ENCODE measurements around the gene PLXND1. TPM values are rescaled to one million over a fixed set of nuclear protein-coding genes. Genes with fewer than 3 reads are reported as not detected.
A peak's percentile ranks its signal among the peaks of the same experiment; 100 is the strongest.

PLXND1 gene, protein sequence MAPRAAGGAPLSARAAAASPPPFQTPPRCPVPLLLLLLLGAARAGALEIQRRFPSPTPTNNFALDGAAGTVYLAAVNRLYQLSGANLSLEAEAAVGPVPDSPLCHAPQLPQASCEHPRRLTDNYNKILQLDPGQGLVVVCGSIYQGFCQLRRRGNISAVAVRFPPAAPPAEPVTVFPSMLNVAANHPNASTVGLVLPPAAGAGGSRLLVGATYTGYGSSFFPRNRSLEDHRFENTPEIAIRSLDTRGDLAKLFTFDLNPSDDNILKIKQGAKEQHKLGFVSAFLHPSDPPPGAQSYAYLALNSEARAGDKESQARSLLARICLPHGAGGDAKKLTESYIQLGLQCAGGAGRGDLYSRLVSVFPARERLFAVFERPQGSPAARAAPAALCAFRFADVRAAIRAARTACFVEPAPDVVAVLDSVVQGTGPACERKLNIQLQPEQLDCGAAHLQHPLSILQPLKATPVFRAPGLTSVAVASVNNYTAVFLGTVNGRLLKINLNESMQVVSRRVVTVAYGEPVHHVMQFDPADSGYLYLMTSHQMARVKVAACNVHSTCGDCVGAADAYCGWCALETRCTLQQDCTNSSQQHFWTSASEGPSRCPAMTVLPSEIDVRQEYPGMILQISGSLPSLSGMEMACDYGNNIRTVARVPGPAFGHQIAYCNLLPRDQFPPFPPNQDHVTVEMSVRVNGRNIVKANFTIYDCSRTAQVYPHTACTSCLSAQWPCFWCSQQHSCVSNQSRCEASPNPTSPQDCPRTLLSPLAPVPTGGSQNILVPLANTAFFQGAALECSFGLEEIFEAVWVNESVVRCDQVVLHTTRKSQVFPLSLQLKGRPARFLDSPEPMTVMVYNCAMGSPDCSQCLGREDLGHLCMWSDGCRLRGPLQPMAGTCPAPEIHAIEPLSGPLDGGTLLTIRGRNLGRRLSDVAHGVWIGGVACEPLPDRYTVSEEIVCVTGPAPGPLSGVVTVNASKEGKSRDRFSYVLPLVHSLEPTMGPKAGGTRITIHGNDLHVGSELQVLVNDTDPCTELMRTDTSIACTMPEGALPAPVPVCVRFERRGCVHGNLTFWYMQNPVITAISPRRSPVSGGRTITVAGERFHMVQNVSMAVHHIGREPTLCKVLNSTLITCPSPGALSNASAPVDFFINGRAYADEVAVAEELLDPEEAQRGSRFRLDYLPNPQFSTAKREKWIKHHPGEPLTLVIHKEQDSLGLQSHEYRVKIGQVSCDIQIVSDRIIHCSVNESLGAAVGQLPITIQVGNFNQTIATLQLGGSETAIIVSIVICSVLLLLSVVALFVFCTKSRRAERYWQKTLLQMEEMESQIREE (N-terminal part only)
- 100 to 1,000 TPM in 2 of 9 donors, 10 to 100 TPM in 7; 40.8 to 218 (median 64.9) TPM for total RNA-seq
- polyA plus RNA-seq: 10 to 100 TPM; 66.4 to 67.3 TPM
- long read RNA-seq, donor 1, partial matches to known transcripts: 13 of 16 reads
- long read RNA-seq, donor 1, other reads (novel, unspliced or antisense): 2 of 16 reads
- long read RNA-seq, donor 2, partial matches to known transcripts: 13 of 16 reads
- long read RNA-seq, donor 2, other reads (novel, unspliced or antisense): 3 of 16 reads
- long read RNA-seq, donor 3, partial matches to known transcripts: 10 of 14 reads
- long read RNA-seq, donor 3, other reads (novel, unspliced or antisense): 3 of 14 reads

DNA sequence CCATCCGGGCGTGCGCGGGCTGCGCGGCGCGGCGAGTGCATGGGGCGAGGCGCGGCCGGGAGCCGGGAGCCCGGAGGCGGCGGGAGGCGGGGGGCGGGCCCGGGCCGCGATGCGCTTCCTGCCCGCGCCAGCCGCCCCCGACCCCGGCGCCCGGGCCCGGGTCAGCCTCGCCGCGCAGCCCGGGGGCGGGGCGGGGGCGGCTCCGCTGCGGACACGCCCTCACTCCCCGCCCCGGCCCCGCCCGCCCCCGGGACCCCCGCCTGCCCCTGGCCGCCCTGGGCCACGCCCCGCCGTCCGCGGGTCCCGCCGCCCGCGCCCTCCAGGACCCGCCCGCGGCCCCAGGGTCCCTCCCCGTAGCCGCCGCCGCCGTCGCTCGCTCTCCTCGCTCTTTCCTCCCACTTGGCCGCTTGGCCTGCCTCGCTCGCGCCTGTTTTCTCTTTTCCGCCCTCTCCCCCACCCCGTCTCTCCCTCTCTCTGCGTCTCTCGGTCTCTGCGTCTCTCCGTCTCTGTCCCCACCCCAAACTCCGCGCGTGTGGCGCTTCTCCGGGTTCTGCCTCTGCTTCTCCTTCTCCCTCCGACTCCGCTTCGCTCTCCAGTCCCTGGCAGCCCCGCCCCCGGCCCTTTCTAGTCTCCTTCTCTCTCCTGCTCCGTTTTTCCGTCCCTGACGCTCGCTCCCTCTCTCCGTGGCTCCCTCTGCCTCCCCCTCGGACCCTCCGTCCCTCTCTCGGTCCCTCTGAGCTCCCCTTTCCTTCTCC is at the start of gene PLXND1:
TSS of gene PLXND1 (minus strand) at position 41 of the 755 bp plus-strand sequence. CDS start at position 4, 37 bp downstream.
- Histone ChIP-seq H3K27me3 (peaks cover 0 to 12% (median 3%) of the 10 kb centered on the region in 9 donors), H3K27ac (peak within 1 kb of the TSS; percentile 88 to 98 (median 96)), H3K9me3 (no peaks in the 10 kb centered on the region), H3K4me3 (peak within 1 kb of the TSS; percentile 61 to 99 (median 82)), H3K36me3 (peaks cover 0 to 7% (median 0%) of the 10 kb centered on the region in 9 donors), H3K4me1 (peaks cover 21 to 86% (median 60%) of the 10 kb centered on the region in 12 donors)
- TF ChIP-seq, protein P1, sequence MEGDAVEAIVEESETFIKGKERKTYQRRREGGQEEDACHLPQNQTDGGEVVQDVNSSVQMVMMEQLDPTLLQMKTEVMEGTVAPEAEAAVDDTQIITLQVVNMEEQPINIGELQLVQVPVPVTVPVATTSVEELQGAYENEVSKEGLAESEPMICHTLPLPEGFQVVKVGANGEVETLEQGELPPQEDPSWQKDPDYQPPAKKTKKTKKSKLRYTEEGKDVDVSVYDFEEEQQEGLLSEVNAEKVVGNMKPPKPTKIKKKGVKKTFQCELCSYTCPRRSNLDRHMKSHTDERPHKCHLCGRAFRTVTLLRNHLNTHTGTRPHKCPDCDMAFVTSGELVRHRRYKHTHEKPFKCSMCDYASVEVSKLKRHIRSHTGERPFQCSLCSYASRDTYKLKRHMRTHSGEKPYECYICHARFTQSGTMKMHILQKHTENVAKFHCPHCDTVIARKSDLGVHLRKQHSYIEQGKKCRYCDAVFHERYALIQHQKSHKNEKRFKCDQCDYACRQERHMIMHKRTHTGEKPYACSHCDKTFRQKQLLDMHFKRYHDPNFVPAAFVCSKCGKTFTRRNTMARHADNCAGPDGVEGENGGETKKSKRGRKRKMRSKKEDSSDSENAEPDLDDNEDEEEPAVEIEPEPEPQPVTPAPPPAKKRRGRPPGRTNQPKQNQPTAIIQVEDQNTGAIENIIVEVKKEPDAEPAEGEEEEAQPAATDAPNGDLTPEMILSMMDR (IDR thresholded peaks at IDR 0.05): no peak
- TF ChIP-seq POLR2A (IDR thresholded peaks at IDR 0.05): peak in 1 of 2 donors; percentile 60
- ATAC-seq: peak; percentile 35 to 75 (median 68)
- intact Hi-C loops (cut with DNase I): loop anchor here in 8 of 10 donors (1.0 to 5.0 kb wide), 4 partner anchors 19 to 116 kb away; no protein-coding TSS in a partner anchor
- WGBS, 4 donors: 2 to 8% (median 4%) methylated on average over 42 to 92 of the region's 96 CpGs
- peak; percentile 84 to 92 (median 86) for DNase-seq

DNA sequence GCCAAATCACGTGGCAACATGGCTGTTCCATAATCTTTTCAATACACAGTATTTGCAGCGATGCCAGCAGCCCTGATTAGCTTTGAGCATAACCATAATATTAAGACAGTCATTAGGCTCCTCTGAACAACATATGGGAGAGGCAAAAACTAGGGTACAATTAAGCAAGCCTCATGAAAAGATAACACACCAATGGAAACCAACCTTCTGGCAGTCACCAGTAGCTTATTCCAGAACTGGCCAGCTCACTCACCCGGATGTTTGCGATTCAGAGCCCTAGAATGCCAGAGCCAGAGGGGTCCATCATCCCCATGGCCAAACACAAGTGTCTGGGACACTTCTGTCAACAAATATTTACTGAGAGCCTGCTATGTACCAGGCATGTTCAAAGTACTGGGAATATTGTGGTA is 48.8 kb upstream of the PLXND1 start:
- peaks cover 10 to 53% (median 37%) of the 10 kb centered on the region in 12 donors for H3K4me1 ChIP-seq
- H3K27me3 ChIP-seq: no peaks in the 10 kb centered on the region
- WGBS, 4 donors: 84 to 92% (median 91%) methylated on average over 4 of the region's 4 CpGs
- no peak overlapping the region for H3K4me3 ChIP-seq
- H3K27ac ChIP-seq: no peak overlapping the region
- ATAC-seq: no peak
- no peak for DNase-seq
- H3K9me3 ChIP-seq: no peaks in the 10 kb centered on the region
- peaks cover 0 to 38% (median 18%) of the 10 kb centered on the region in 9 donors for H3K36me3 ChIP-seq
- intact Hi-C loops (cut with DNase I): no loop called here
- TF ChIP-seq POLR2A (IDR thresholded peaks at IDR 0.05): no peak

DNA sequence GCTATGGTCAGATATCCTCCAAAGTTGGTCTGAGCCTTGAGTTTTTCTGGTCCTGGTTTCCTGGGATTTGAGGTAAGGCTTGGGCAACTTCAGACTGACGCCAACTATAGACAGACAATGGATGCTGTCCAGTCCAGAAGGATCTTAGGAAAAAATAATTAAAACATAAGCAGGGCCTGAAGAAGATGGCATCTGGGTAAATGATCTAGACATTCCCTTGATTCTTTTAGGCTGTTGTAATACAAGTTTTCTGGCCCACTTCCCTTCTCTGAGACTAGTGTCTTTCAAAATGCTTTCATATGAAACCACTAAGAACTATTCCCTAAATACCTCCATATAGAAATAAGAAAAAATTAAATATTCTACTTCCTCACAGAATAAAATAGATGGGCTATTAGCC is 47.7 kb upstream of the PLXND1 start:
- H3K27me3 ChIP-seq: no peaks in the 10 kb centered on the region
- H3K9me3 ChIP-seq: no peaks in the 10 kb centered on the region
- no peak overlapping the region for H3K4me3 ChIP-seq
- peaks cover 10 to 59% (median 39%) of the 10 kb centered on the region in 12 donors for H3K4me1 ChIP-seq
- peaks cover 0 to 41% (median 18%) of the 10 kb centered on the region in 9 donors for H3K36me3 ChIP-seq
- intact Hi-C loops (cut with DNase I): loop anchor here in 5 of 10 donors (5.0 kb wide), 3 partner anchors 168 to 283 kb away; no protein-coding TSS in a partner anchor
- DNase-seq (no peak), ATAC-seq (no peak)
- WGBS, 4 donors: 92 to 97% (median 94%) methylated on average over 1 of the region's 1 CpG
- TF ChIP-seq, protein P1 (IDR thresholded peaks at IDR 0.05): no peak
- TF ChIP-seq POLR2A (IDR thresholded peaks at IDR 0.05): no peak
- no peak overlapping the region for H3K27ac ChIP-seq
